Renal pelvis (tissue), 4 donors: ENCODE data around the gene HRAS. TPM values are rescaled to one million over a fixed set of nuclear protein-coding genes. Genes with fewer than 3 reads are reported as not detected.

Experiments used
- DNase-seq: peaks from one replicate; pipeline ENCODE4 v3.0.0-alpha.2; 2013
- polyA plus RNA-seq, 3 donors: library from polyadenylated mRNA; unstranded; fragments of 120-200 nt; gene quantifications; one replicate each; pipeline ENCODE4 v1.2.1, GENCODE V29; 2013; ENCODE audit not compliant: insufficient read length in 3 of 3

Gene HRAS
- polyA plus RNA-seq, 3 donors: 48.3 to 62.5 (median 56.2) TPM

DNA sequence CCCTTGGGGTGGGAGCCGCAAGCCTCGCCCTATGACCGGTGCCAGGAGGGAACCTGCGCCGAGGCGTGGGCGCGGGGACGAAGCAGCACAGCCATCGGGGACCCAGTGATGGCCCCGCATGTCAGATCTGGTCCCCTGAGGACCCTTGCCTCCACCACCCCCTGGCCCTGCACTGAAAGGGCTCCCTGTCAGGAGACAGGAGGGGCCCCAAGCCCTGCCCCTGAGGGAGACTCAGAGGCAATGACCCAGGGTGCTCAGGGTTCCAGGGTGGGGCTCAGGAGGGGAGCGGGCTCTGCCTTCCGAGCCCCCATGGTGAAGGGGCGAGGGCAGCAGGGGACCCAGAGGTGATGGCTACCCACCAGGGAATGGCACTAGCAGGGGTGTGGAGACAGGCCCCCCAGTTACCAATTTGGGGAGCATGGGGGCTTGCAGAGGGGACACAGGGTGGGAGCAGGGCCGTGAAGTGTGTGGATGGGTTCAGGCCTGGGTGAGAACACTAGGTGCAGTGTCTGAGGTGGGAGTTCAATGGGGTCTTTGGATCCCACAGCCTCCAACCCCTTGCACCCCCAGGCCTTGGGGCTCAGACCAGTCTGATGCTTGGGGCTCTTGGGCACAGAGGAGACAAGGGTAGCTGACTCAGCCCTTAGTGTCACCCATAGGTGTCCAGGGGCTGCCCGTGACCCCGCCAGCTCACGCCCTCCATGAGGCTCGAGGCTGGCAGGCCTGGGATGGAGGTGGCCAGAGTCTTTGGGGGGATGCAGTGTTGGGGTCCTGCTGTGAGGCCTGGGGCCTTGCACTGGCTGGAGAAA is 2.5 kb upstream of the HRAS start:
- DNase-seq: no peak

DNA sequence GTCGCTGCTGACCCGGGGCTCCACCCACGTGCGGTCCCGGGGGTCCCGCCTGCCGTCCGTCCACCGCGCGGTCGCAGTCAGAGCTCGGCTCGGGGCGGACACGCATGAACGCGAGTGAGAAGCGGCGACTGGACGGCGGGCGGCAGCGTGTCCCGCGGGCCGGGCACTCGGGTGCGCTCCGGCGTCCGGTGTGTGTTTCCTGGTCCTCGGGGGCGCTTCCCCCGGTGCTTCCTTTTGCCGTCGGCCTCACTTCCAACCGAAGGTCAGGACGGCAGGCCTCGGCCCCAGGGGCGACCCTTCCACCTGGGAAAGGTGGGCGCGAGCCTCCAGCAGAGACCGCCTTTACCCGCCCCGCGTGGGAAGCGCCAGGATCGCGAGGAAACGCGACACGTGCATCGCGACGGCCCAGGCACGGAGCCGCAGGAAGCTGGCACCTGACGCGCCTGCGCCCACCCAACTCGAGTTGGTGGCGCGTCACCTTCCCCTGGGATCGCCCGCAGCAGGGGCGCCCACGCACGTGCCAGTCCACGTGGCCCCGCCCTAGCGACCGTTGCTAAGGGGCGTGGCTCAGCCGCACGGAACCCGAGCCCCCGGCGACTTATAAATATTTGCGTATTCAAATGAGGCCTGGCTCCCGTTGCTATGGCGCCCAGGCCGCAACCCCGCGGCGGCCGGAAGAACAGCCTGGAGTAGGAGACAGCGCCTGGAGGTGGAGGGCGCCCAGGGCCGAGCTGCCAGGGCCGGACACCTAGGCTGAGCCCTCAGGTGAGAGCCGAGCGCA is 1.7 kb upstream of the HRAS start, which contains the start of gene LRRC56:
LRRC56 (plus strand) TSS at position 687 of the 781 bp plus-strand sequence. CDS start 3,158 bp downstream, outside the sequence.
- DNase-seq: peak; percentile 74

- no peak for DNase-seq
These were observed 212 bp downstream of the HRAS start for GRCh38 chr11:535210-535518.

DNA sequence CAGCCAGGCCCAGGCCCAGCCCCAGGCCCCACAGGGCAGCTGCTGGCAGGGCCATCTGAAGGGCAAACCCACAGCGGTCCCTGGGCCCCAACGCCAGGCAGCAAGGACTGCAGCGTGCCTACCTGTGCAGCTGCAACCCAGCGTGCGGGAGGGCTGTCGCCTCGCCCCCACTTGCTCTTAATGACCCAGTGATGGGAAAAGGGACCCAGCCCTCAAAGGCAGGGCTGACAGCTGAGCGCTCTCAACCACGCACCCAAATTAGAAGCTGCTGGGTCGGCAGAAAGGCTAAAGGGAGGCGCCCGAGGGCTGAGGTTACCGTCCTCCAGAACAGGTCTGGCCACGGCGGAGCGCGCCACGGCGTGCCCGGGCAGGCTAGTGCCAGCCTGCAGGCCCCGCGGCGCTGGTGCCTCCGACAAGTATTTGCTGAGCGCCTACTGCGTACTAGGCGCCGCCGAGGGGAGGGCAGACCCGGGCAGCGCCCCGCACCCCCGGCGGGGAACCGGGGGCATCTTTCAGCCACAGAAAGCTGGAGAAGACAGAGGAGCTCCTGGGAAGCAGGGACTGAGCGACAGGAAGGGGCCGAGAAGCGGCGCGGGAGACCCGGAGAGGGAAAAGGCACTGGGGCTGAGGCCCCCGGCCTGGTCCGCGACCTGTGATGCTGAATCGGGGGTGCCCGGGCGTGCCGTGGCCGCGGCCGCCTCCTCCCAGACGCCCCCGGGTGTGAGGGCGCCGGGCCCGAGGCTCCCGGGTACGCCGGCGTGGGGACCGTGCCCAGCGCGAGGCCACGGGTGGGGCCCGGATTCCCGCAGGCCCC is 773 bp downstream of the HRAS start:
- DNase-seq: no peak

DNA sequence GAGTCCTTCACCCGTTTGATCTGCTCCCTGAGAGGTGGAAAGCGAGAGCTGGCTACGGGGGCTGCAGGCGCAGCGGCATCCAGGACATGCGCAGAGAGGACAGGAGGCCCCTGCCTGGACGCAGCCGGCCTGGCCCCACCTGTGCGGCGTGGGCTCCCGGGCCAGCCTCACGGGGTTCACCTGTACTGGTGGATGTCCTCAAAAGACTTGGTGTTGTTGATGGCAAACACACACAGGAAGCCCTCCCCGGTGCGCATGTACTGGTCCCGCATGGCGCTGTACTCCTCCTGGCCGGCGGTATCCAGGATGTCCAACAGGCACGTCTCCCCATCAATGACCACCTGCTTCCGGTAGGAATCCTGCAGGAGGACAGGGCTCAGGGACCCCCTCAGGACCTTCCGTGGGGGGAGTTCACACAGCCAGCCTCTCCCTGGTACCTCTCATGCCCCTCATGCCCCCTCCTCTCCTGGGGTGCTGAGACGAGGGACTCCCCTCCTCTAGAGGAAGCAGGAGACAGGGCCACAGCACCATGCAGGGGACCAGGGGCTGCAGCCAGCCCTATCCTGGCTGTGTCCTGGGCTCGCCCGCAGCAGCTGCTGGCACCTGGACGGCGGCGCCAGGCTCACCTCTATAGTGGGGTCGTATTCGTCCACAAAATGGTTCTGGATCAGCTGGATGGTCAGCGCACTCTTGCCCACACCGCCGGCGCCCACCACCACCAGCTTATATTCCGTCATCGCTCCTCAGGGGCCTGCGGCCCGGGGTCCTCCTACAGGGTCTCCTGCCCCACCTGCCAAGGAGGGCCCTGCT is 1.6 kb downstream of the HRAS start:
- DNase-seq: no peak

- no peak for DNase-seq
These were observed 2.3 kb downstream of the HRAS start for GRCh38 chr11:532986-533585.

DNA sequence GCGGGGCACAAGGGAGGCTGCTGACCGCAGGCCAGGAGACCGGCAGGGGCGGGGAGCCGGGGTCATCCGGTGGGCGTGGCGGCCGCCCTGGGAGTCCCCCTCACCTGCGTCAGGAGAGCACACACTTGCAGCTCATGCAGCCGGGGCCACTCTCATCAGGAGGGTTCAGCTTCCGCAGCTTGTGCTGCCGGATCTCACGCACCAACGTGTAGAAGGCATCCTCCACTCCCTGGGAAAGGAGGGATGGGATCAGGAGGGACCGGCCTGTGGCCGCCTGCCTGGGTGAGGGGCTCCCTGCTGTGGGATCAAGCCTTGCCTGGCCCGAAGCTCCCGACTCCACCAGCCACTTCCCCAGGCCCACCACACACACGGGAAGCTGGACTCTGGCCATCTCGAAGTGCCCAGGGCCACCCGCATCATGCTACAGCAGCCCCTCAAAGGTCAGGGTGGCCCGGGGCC is 2.8 kb downstream of the HRAS start:
- DNase-seq: no peak

GRCh38 chr11:531919-532526 is 3.4 kb downstream of the HRAS start:
- DNase-seq: no peak

GRCh38 chr11:530960-531831 is 4.2 kb downstream of the HRAS start:
- DNase-seq: no peak

DNA sequence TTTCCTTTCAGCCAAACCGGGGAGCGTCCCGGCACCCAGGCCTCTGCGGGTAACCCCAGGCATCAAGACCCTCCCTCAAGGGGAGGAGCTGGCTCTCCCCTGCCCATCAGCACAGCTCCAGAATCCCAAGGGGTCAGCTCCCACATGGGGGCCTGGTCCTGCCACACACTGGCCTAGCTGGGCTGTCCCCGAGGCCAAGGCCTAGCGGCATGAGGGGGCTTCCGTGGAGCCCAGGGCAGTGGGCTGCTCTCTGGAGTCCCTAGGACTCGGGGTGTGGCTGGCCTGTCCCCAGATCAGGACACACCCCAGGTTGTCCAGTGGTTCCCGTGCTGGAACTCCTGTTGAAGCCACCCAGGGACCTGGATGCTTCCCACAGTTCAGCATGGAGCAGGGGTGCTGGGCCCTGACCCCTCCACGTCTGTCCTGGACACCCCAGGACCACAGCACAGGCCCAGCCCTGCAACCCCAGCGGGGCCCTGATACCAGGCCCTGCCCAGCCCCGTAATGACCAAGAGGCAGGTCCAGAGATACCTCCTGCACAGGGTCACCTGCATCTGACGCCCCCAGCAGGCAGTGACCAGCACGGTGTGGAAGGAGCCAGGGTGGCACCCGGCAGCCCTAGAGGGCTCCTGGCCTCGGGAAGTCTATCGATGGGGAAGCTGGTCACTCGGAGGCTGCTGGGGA is 5.5 kb downstream of the HRAS start:
- no peak for DNase-seq

DNA sequence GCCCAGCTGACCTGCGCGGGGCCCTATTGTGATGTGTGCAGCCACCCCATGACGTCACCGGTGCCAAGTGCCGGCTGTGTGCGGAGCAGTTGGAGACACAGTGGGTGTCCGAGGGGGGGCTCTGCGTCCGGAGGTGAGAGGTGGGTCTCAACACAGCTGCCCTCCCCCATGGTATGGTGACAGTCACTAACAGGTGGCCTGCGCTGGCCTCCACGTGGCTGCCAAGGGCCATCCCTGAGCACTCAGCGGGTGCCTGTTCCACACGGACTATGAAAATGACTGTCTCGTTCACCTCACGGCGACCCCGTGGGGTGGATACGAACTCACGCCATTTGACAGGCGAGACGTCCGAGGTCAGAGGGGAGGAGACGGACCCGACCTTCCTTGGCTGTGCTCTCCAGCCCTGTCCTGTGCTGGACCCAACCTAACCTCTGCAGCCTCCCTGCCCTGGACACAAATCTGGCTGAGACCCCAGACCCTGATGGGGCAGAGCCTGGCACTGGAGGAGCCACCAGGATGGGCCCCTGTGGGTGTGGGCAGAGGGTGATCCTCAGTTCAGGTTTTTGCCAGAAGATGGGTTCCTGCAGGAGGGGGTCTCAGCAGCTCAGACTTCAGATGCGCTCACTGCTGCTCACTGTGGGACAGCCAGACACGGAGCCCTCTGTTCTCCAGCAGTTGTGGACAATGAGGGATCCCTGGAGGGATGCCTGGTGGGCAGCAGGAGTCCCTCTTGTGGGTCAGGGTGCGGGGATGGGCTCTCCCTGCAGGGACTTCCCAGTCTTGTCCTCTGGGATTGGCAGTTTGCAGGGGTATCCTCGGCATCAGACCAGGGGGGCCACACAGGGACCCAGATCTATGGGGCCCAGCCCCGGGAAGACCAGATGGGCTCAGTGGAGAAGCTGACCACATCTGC is 6.3 kb downstream of the HRAS start:
- no peak for DNase-seq

DNA sequence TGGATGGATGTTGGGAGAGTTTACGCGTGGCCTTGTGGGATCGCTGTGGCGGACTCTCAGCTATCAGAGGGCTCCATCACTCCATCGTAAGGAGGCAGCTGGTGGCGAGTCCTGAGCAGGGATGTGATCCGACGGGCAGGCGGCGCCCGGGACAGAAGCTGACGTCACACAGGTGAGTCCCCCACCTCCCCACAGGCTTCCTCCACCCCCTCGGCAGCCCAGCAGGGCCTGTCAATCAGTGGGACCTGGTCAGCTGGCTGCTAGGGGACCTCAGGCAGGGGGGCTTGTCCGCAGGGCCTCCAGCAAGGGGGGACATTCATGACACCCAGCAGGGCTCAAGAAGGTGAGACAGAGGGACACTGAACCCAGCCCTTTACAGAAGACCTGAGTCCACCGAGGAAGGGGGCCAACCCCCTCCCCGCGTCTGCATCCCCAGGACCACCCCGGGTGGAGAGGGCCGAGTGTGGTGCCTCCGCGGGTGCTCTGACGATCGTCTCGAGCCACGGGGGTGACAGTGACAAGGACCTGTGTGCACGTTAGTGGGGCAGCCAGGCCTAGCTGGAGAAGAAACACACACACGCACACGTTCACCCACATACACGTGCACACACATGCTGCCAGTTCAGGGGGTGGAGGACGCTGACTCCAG is 7.1 kb downstream of the HRAS start:
- no peak for DNase-seq

GRCh38 chr11:526192-526591 is 9.2 kb downstream of the HRAS start:
- no peak for DNase-seq

DNA sequence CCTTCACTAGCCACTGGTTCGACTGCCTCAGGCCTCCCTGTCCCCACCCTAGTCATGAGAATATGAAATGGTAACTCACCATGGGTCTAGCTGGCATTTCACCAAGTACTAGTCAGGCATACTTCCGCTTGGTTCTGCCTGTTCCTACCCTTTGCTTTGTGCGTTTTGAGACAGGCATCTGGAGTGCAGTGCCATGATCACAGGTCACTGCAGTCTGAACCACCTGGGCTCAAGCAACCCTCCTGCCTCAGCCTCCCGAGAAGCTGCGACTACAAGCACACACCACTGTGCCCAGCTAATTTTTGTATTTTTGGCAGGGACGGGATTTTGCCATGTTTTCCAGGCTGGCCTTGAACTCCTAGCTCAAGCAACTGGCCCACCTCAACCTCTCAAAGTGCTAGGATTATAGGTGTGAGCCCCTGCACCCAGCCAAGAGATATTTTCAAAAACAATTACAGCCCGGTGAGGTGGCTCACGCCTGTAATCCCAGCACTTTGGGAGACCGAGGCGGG is 14.1 kb downstream of the HRAS start:
- no peak for DNase-seq

DNA sequence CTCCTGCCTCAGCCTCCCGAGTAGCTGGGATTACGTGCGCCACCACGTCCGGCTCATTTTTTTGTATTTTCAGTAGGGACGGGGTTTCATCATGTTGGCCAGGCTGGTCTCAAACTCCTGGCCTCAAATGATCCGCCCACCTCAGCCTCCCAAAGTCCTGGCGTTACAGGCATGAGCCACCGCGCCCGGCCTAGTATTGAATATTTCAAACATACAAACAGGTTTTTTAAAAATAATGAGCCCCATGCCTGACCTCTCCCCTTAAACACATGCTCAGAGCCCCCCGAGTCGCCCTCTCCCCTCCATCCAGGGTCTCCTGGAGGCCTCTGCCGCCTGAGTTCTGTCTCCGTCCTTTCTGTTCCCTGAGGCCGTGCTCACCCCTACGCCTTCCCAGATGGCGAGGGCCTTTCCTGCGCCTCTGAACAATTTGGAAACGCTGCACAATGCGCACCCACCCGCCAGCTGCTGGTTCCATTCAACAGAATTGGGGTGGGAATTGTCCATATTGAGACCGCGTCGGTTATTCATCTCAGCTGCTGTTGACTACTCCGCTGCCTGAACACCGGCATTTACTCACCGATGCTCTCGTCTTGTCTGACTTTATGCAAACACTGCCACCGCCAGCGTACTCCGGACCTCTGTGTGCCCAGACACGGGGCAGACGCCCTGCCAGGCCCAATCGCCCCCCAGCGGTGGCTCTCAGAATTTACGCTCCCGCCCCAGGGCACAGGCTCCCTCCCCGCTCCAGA is 14.8 kb downstream of the HRAS start:
- no peak for DNase-seq
